Activated CD4-positive, alpha-beta T cell treated with anti-CD3 and anti-CD28 coated beads for 1 hour (primary cell): ENCODE data around the gene PGK2.
"Not testable (repeated sequence)": the region's sequence is repeated elsewhere in the genome, so short reads cannot be mapped to it uniquely, and the experiment has no call there.

Source experiments
- DNase-seq: peaks from one replicate; pipeline ENCODE4 v3.0.0-alpha.2; 2020

The PGK2 gene

DNA sequence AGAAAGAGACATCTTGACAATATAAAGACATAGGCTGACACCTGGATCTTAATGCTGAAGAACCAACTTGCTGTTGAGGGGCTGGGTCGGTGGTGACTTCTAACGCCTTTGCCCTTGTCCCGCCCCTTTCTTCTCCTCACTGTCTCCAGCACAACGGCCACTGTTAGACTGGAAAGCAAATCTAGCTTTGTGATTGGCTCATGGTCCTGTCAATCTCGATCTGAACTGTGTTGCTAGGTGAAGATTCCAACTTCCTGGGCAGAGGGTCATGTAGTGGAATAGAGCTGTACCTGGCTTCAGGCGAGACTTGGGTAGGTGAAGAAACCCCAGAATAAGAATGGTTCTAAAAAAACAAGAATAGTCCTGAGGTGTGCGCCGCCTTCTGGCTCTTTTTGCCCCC is at the start of gene PGK2:
TSS of gene PGK2 (minus strand) at position 110 of the 400 bp plus-strand sequence. CDS start at position 12, 98 bp downstream.
- no peak for DNase-seq

- no peak for DNase-seq
Observed at GRCh38 chr6:49835140-49835539, 48.1 kb upstream of the PGK2 start.

GRCh38 chr6:49833386-49833785 is 46.3 kb upstream of the PGK2 start:
- no peak for DNase-seq

DNA sequence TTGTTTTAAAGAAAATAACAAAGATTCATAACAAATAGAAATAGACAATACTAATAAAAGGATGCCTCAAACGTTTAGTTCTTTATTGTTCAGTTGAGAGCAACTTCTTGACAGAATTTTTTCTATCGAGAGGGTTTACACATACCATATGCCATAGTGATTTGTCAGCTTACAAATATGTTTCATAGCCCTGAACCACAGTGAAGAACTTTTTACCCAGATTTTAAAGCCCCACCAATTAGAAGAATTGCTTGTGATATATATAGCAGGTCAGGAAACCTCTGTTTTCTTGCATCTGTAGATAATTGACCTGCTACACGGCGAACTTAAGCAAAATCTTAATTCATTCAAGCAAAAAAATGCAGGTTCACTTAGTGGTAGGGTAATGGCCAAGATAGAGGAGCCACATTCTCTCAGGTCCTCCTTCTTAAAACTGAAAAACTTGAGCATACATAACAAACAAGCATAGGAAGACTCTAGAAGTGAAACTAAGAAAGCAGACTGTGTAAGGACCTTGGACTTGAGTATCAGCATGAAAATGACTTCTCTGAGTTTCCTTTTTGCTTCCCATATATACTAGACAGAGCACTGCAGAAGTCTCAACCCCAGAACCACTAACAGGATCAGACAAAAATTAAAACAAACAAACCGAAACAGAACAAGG is 39.8 kb upstream of the PGK2 start:
- DNase-seq: no peak

- no peak for DNase-seq
Observed at GRCh38 chr6:49815166-49815565, 28.1 kb upstream of the PGK2 start.

- no peak for DNase-seq
Observed at GRCh38 chr6:49813248-49813647, 26.2 kb upstream of the PGK2 start.

- DNase-seq: no peak
Observed at GRCh38 chr6:49806145-49806544, 19.1 kb upstream of the PGK2 start.

- DNase-seq: no peak
Observed at GRCh38 chr6:49805246-49805645, 18.2 kb upstream of the PGK2 start.

- no peak for DNase-seq
Observed at GRCh38 chr6:49801525-49801924, 14.4 kb upstream of the PGK2 start.

DNA sequence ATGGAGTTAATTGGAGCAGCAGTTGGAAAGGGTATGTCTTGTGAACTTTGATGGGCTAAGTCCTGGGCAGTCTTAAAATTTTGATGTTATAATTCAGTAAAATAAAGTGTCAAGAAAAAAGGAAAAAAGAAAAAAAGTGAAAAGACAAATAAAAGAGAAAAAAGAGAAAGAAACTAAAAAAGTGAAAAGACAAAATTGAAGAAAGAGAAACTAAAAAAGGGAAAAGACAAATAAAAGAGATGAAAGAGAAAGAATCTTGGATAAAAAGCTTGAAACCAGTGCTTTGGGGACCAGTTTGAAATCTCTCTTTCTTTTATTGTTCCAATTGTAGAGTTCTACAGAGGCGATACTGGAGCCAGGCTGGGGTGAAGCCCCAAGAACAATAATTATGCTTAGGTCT is 12.0 kb upstream of the PGK2 start:
- DNase-seq: no peak

DNA sequence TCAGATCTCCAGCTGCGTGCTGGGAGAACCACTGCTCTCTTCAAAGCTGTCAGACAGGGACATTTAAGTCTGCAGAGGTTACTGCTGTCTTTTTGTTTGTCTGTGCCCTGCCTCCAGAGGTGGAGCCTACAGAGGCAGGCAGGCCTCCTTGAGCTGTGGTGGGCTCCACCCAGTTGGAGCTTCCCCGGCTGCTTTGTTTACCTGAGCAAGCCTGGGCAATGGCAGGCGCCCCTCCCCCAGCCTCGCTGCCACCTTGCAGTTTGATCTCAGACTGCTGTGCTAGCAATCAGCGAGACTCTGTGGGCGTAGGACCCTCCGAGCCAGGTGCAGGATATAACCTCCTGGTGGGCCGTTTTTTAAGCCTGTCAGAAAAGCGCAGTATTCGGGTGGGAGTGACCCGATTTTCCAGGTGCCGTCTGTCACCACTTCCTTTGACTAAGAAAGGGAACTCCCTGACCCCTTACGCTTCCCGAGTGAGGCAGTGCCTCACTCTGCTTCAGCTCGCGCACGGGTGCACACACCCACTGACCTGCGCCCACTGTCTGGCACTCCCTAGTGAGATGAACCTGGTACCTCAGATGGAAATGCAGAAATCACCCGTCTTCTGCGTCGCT is 9.9 kb upstream of the PGK2 start:
- not testable (repeated sequence) for DNase-seq

- DNase-seq: no peak
Observed at GRCh38 chr6:49790341-49790740, 3.3 kb upstream of the PGK2 start.

DNA sequence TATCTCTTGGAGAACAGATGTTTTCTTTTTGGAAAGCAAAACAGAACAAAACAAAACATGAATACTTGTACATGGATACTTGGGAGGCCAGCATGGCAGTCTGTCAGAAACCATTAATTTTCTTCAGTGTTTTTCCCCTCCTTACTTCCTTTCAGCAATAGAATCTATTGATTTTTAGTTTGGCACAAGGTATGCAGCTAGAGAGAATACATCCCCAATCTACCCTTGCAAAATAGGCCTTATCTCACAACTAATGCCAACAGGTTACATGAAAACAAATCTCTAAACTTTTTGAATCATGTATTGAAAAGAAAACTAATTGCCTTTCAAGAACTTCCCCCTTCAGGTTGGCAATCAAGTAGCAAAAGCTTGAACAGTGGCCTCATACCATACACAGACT is 2.8 kb downstream of the PGK2 start:
- no peak for DNase-seq

DNA sequence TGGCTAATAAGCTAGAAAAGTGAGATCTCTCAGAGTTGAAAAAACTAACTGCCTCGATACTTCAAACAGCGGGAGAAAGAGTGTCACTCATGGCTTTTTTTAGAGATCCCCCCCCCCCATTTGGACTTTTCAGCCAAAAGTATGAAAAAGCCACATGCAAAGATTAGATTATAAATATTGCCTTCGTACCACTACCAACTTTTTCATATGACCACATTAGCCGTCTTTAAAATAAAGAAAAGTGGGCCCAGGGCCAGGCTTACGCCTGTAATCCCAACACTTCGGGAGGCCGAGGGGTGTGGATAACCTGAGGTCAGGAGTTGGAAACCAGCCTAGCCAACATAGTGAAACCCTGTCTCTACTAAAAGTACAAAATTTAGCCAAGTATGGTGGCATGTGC is 4.4 kb downstream of the PGK2 start:
- no peak for DNase-seq

DNA sequence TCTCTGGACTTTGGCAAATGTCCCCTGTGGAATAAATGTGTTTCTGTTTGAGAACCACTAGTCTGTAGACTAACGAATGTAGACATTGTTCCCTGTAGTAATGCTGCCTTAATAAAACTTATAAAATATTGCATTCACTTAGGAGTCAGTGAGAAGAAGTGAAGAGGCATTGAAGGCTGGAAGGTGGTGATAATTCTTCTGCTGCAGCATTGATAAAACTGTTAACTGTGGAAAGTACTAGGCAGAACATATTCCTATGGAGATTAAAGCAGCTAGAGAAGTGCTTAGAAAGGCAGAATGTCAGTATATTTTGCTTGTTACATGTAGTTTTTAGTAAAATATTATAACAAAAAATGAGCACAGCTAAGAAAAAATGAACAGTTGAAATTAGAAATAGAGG is 4.8 kb downstream of the PGK2 start:
- DNase-seq: no peak

- no peak for DNase-seq
Observed at GRCh38 chr6:49776444-49776843, 10.6 kb downstream of the PGK2 start.

GRCh38 chr6:49775043-49775442 is 12.0 kb downstream of the PGK2 start:
- no peak for DNase-seq

DNA sequence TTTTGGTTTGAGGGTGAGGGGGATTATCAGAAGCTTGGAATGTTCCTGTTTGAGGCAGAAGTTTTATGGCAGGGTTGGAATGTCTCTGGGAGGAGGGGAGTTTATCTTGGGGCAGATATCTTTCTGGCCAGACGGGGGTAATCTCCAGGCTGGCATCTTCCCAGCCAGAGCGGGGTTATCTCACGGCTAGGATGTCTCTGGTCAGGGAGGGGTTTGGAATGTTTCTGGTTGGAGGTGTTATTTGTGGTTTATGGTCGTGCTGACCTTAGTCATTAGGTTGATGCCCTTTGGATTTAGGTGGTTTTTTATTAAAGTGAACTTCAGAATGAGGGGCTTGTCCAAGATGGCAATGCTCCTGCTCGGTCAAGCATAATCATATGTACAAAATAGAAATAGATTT is 14.8 kb downstream of the PGK2 start:
- DNase-seq: no peak

- DNase-seq: no peak
Observed at GRCh38 chr6:49766762-49767161, 20.3 kb downstream of the PGK2 start.

- DNase-seq: no peak
Observed at GRCh38 chr6:49764571-49765236, 22.4 kb downstream of the PGK2 start.

DNA sequence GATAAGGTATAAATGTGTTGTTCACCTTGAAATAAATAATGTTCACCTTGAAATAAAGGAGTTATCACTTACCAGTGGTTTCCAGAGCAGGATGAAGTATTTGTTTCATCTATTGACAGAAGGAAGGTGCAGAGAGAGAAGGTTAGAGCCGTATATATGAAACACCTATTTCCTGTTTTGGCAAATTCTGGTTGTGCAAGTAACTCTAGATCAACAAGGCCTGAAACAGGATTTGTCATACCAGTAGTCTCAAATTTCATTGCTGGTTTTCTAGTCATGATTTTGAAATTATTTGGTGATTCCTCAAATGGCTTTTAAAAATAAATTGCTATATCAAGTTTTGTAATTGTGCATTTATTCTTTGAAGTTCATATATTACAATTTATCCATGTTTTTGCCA is 42.8 kb downstream of the PGK2 start, which contains the start of gene CRISP3:
TSS of gene CRISP3 (minus strand) at position 130 of the 400 bp plus-strand sequence. CDS start at position 109, 21 bp downstream.
- DNase-seq: no peak

DNA sequence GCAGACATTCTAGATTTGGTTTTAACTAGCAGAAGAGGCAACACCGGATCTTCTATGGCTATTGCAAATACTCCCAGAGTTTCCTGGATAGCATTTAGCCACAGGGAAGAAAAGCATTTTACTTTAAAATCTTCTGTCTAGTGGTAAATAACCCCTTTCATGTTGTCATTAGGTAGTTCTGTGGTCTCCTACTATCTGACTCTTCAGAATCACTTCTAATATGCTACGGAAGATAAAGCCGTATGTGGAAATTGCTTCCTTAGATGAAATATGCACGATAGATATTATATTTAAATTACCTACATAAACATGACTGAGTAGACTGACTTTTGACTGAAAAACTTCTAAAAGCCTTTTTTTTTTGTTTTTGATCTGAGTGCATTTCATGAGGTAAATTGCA is 43.7 kb downstream of the PGK2 start:
- no peak for DNase-seq

DNA sequence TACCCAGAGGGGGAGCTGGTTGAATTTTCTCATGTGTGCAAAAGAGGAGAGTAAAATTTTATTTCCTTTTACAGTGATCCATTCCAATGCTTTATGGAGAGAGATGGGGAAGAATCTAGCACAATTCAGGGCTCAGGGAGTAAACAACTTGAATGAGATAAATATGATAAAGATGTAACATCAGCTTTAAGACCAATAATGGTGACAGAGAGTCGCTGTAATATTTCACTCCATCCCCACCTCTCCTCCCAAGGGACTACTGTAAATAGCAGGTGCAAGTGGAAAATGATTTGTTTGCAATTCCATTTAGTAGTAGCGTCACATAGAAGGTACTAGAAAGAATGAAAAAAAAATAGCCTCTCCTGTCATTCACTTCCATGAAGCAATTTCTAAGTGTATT is 47.7 kb downstream of the PGK2 start:
- DNase-seq: no peak

GRCh38 chr6:49736017-49736508 is 51.0 kb downstream of the PGK2 start:
- DNase-seq: no peak
